HFFc6 (cell line): ENCODE data around the gene STX11. TPM values are rescaled to one million over a fixed set of nuclear protein-coding genes. Genes with fewer than 3 reads are reported as not detected.

Source experiments
- DNase-seq: peaks from one replicate; pipeline ENCODE4 v3.0.0-alpha.2; 2018
- H3K27ac Mint-ChIP-seq: 2 replicates; pipeline ENCODE4 v1.8.0; 2020; ENCODE audit warnings: mild to moderate bottlenecking, mixed read lengths
- H3K27me3 Mint-ChIP-seq: 2 replicates; pipeline ENCODE4 v1.8.0; 2021; ENCODE audit warnings: mild to moderate bottlenecking, moderate library complexity, mixed read lengths; ENCODE audit not compliant: insufficient read depth
- H3K36me3 Mint-ChIP-seq: 2 replicates; pipeline ENCODE4 v1.8.0; 2021; ENCODE audit warnings: low read depth, mixed read lengths
- H3K4me1 Mint-ChIP-seq: 2 replicates; pipeline ENCODE4 v1.8.0; 2020; ENCODE audit warnings: low read depth, mixed read lengths
- H3K4me3 Mint-ChIP-seq: 2 replicates; pipeline ENCODE4 v1.8.0; 2020; ENCODE audit warnings: mild to moderate bottlenecking, moderate library complexity, mixed read lengths
- H3K9me3 Mint-ChIP-seq: 2 replicates; pipeline ENCODE4 v1.8.0; 2020; ENCODE audit warnings: mild to moderate bottlenecking, mixed read lengths
- CTCF ChIP-seq: fragments of 200-600 bp; sonication (generic); IDR thresholded peaks from 2 replicates; pipeline ENCODE4 v1.5.0; 2021; ENCODE audit warnings: antibody characterized with exemption, mild to moderate bottlenecking
- total RNA-seq, 6 experiments: library from RNA; stranded (reverse); fragmentation: NEBNext Ultra II Directional; extraction: Animal tissue kit (Norgen Biotek cat#: 25700); gene quantifications; 2 replicates in 1 of 6; 3 replicates in 5 of 6; pipeline ENCODE4 v1.2.3, GENCODE V29; 2021

The STX11 gene
- total RNA-seq, 6 experiments from 2014 or later, result 0.30 to 0.53 (median 0.37) TPM

- TF ChIP-seq CTCF, result no peak
- Mint-ChIP-seq H3K4me3 (no peak overlapping the region), H3K36me3 (no peaks in the 10 kb centered on the region), H3K27ac (no peak overlapping the region), H3K9me3 (no peaks in the 10 kb centered on the region), H3K4me1 (peaks cover 3% of the 10 kb centered on the region; the same call in 1 of the 2 replicates), H3K27me3 (peaks cover 9% of the 10 kb centered on the region)
- no peak for DNase-seq
These were observed 39.0 kb downstream of the STX11 start for GRCh38 chr6:144189351-144189750.

- Mint-ChIP-seq H3K36me3 (no peaks in the 10 kb centered on the region), H3K9me3 (no peaks in the 10 kb centered on the region), H3K27ac (no peak overlapping the region), H3K4me1 (peaks cover 5% of the 10 kb centered on the region; the same call in 1 of the 2 replicates), H3K4me3 (no peak overlapping the region), H3K27me3 (peaks cover 11% of the 10 kb centered on the region)
- DNase-seq, result no peak
- TF ChIP-seq CTCF, result no peak
These were observed 39.8 kb downstream of the STX11 start for GRCh38 chr6:144190080-144190479.

- Mint-ChIP-seq H3K27me3 (peaks cover 11% of the 10 kb centered on the region), H3K4me1 (peaks cover 5% of the 10 kb centered on the region; the same call in 1 of the 2 replicates), H3K9me3 (no peaks in the 10 kb centered on the region), H3K27ac (no peak overlapping the region), H3K36me3 (no peaks in the 10 kb centered on the region), H3K4me3 (no peak overlapping the region)
- no peak for TF ChIP-seq CTCF
- no peak for DNase-seq
These were observed 40.3 kb downstream of the STX11 start for GRCh38 chr6:144190593-144190992.

- peaks cover under 1% of the 10 kb centered on the region; the same call in 1 of the 2 replicates for H3K9me3 Mint-ChIP-seq
- no peak overlapping the region for H3K27ac Mint-ChIP-seq
These were observed 42.9 kb downstream of the STX11 start for GRCh38 chr6:144193181-144193580.

GRCh38 chr6:144194293-144194810 lies 44.0 kb downstream of the STX11 start:
- Mint-ChIP-seq H3K27ac (no peak overlapping the region), H3K27me3 (peaks cover 10% of the 10 kb centered on the region), H3K4me3 (no peak overlapping the region), H3K9me3 (peaks cover 6% of the 10 kb centered on the region; the same call in 1 of the 2 replicates), H3K36me3 (peaks cover 6% of the 10 kb centered on the region), H3K4me1 (peaks cover 12% of the 10 kb centered on the region)
- TF ChIP-seq CTCF, result no peak
- no peak for DNase-seq

More at GRCh38 chr6:144193181-144193580, 42.9 kb downstream of the STX11 start:
- TF ChIP-seq CTCF, result no peak
- Mint-ChIP-seq H3K4me3 (no peak overlapping the region), H3K36me3 (peaks cover 2% of the 10 kb centered on the region), H3K4me1 (peaks cover 12% of the 10 kb centered on the region), H3K27me3 (peaks cover 10% of the 10 kb centered on the region)
- DNase-seq, result no peak
